Uterus (tissue), 2 donors: ENCODE measurements around the gene ALDH3A2.

Experiments
- CTCF ChIP-seq, 4 experiments: fragments of 200-600 bp in 2 of 4; fragments of 450-650 bp in 2 of 4; sonication (generic) in 2 of 4; IDR thresholded peaks; one replicate each; pipeline ENCODE4 v1.5.1; 2016 to 2019; ENCODE audit warnings: antibody characterized with exemption in 4 of 4, mild to moderate bottlenecking in 2 of 4, moderate library complexity in 1 of 4
- POLR2A ChIP-seq, 2 donors: fragments of 450-650 bp; IDR thresholded peaks; one replicate each; pipeline ENCODE4 v1.6.1; 2016; ENCODE audit warnings: antibody characterized with exemption in 2 of 2, mild to moderate bottlenecking in 1 of 2, moderate library complexity in 1 of 2

- TF ChIP-seq CTCF (IDR thresholded peaks at IDR 0.05) (no peak), POLR2A (IDR thresholded peaks at IDR 0.05) (no peak)
These were observed 70.2 kb downstream of the ALDH3A2 start for GRCh38 chr17:19718613-19719354.
